NCI-H82 treated with DMSO at 0.1 percent for 48 hours (cell line): ENCODE measurements around the gene ZNF35.

ENCODE experiments used
- DNase-seq: peaks from one replicate; lab custom pipeline; 2025; ENCODE audit not compliant: unreplicated experiment; lab: John Stamatoyannopoulos, UW

Gene ZNF35

DNA sequence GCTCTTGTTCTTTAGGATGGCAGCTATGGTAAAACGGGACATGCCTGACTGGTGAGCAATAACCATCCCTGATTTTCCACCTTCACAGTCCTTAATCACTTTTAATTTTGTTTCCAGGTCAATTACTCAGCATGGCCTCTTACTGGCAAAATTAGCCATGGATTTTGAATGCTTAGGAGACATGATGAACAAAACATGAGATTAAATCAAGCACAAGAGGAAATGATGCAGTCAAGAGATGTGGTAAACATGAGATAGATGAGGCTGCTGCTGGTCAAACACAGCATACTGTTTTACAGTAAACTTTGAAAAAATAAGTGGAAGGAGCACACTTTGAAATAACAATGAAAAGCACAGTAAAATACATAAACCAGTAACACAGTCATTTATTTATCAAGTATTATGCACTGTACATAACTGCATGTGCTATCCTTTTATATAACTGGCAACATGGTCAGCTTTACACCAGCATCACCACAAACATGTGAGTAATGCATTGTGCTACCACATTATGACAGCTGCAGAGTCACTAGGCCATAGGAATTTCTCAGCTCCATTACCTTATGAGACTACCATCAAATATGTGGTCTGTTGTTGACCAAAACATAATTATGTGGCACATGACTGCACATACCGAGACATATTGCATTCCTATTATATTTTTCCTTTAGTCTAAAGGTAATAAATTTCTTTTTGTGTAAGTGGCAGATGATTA, 33.8 kb downstream of the ZNF35 start:
- no peak for DNase-seq

DNA sequence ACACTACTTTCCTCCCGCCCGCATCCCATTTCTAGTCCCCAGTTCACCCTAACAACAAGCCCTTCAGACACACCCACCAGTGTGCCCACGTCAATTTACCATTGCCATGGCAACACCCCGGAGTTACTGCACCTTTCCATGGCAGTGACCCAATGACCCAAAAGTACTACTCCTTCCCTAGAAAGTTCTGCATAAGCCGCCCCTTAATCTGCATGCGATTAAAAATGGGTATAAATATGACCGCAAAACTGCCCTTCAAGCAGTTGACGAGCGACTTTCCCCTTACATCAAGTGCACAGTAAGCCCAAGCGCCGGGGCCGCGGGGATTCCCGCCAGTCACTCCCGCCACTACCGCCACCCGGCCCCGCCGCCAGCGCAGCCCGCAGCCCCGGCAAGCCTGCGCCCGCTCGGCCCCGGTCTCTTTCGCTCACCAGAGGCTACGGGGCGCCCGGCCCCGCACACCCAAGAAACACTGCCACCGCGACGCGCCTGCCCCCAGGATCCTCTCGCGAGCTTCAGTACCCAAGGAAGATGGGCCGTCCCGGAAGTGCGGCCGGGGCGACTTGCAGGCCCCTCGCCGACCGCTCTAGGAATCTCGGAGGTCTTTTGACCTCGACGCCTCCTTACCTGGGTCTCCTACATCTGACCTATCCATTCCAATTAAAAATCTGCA, 36.7 kb downstream of the ZNF35 start:
- peak; percentile 5 for DNase-seq

DNA sequence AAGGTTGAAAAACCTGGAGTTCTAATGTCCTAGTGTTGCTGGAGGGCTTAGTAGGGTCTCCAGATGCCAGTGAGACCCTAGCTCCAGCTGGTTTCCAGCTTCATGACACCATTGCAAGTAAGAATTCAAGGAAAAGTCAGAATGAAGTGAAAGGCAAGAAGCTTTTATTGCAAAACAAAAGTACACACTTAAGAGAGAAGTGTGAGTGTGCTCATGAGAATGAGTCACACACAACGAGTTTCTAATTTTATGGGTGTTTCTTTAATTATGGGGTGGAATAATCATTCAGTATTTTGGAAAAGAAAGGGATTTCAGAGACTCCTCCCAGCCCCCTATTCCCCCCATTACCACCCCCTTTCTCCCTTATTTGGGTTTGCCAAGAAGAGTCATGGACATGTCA, 39.4 kb downstream of the ZNF35 start:
- no peak for DNase-seq
